ENCODE measurements around the gene STAC2.
"Not testable (repeated sequence)": the region's sequence is repeated elsewhere in the genome, so short reads cannot be mapped to it uniquely, and the experiment has no call there.

STAC2 gene

GRCh38 chr17:39225308-39225958, at the start of gene STAC2:
STAC2 (minus strand) TSS chr17:39225945; CDS start chr17:39225502, 443 bp downstream.
- DNase-seq, result no peak

- no peak for DNase-seq
Measured at GRCh38 chr17:39271546-39271945, 45.8 kb upstream of the STAC2 start.

- DNase-seq, result no peak
Measured at GRCh38 chr17:39270923-39271322, 45.2 kb upstream of the STAC2 start.

GRCh38 chr17:39264119-39264518, 38.4 kb upstream of the STAC2 start:
- DNase-seq, result no peak

GRCh38 chr17:39261286-39261685, 35.5 kb upstream of the STAC2 start:
- peak; percentile 53 for DNase-seq

- no peak for DNase-seq
Measured at GRCh38 chr17:39252788-39253460, 27.2 kb upstream of the STAC2 start.

- no peak for DNase-seq
Measured at GRCh38 chr17:39251997-39252396, 26.3 kb upstream of the STAC2 start.

GRCh38 chr17:39250076-39250475, 24.3 kb upstream of the STAC2 start:
- not testable (repeated sequence) for DNase-seq

- no peak for DNase-seq
Measured at GRCh38 chr17:39246274-39246673, 20.5 kb upstream of the STAC2 start.

- peak; percentile 92 for DNase-seq
Measured at GRCh38 chr17:39244600-39245570, 19.1 kb upstream of the STAC2 start.

GRCh38 chr17:39244016-39244599, 18.4 kb upstream of the STAC2 start:
- DNase-seq, result no peak

GRCh38 chr17:39243155-39243554, 17.4 kb upstream of the STAC2 start:
- no peak for DNase-seq

GRCh38 chr17:39240631-39241030, 14.9 kb upstream of the STAC2 start:
- no peak for DNase-seq

- DNase-seq, result peak; percentile 78
Measured at GRCh38 chr17:39239640-39240314, 14.0 kb upstream of the STAC2 start.

GRCh38 chr17:39238311-39238972, 12.7 kb upstream of the STAC2 start:
- peak; percentile 71 for DNase-seq

- DNase-seq, result no peak
Measured at GRCh38 chr17:39237586-39237985, 11.8 kb upstream of the STAC2 start.

GRCh38 chr17:39236981-39237441, 11.3 kb upstream of the STAC2 start:
- DNase-seq, result no peak

GRCh38 chr17:39236450-39236927, 10.7 kb upstream of the STAC2 start:
- DNase-seq, result no peak

- peak; percentile 53 for DNase-seq
Measured at GRCh38 chr17:39235555-39236449, 10.1 kb upstream of the STAC2 start.
